NCI-H524 treated with DMSO at 0.1 percent for 48 hours (cell line): ENCODE results near the gene CCM2.
"Not testable (repeated sequence)": the region's sequence is repeated elsewhere in the genome, so short reads cannot be mapped to it uniquely, and the experiment has no call there.

Source experiments
- DNase-seq: peaks from one replicate; lab custom pipeline; 2025; lab: John Stamatoyannopoulos, UW

The CCM2 gene

DNA sequence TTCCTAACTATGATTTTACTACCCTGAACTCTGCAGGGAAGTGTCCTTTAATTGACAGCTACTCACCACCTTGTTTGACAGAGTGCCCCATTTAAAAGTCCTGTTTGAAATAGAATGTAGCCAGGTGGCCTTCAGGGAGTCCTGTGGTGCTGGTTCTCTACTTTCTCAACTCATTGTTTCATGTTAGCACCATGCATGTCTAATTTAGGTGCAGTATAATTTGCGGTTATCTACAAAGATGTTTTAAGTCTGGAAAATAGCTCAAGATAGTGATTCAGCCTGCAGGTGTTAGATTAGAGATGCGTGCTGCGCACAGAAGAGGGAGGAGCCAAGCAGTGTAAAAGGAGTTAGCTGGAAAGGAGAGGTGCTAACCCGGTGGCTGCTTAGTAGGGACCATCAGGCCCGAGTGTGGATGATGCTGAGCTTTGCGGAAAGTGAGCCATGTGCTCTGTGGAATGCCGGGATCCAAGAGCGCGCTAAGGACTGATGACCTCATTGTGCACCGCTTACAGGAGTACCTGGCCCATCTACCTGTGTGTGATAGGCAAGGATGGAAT is 1.2 kb downstream of the CCM2 start:
- no peak for DNase-seq

DNA sequence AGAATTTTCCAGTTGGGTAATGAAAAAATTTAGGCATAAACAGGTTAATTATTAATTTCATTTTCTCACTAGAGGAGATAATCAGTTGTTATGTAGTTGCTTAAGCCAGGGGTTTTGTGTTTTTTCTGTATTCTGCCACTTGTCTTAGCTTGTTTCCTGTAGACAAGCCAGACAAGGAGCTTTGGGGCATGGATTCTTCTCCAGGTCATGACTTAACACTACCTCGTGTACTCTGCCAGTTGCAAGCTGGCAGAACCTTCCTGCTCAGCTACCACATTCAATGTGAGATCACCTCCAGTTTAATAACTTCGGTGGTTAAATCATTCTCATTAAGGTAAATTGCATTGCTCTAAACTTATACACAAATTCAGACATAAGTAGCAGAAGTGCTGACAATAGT is 1.8 kb downstream of the CCM2 start:
- no peak for DNase-seq

DNA sequence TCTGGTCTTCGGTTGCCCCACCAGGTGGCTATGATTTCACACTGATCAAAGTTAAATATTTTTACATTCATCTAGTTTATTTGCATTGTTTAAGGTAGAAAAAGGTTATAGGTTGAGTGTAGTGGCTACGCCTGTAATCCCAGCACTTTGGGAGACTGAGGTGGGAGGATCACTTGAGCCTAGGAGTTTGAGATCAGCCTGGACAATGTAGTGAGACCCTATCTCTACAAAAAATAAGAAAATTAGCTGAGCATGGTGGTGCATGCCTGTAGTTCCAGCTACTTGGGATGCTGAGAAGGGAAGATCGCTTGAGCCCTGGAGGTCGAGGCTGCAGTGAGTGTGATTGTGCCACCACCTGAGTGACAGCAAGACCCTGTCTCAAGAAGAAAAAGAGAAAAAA is 3.8 kb downstream of the CCM2 start:
- DNase-seq = no peak

DNA sequence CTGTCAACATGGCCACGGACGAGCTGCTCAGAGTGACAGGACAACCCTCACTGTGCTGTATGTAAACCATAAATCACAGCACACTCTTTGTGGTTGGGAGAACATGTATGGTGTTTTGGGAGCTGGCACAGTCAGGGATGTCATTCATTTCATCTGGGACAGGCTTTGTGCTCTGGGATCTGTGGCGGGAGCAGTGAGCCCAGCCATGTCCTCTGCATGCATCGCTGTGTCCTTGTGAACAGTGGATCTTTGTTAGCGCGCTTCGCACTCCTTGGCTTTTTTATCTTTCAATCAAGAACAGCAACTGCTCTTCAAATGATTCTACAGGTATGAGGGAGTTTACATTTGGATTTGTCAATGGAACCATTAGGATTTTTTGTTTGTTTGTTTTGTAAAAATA is 7.1 kb downstream of the CCM2 start:
- no peak for DNase-seq

DNA sequence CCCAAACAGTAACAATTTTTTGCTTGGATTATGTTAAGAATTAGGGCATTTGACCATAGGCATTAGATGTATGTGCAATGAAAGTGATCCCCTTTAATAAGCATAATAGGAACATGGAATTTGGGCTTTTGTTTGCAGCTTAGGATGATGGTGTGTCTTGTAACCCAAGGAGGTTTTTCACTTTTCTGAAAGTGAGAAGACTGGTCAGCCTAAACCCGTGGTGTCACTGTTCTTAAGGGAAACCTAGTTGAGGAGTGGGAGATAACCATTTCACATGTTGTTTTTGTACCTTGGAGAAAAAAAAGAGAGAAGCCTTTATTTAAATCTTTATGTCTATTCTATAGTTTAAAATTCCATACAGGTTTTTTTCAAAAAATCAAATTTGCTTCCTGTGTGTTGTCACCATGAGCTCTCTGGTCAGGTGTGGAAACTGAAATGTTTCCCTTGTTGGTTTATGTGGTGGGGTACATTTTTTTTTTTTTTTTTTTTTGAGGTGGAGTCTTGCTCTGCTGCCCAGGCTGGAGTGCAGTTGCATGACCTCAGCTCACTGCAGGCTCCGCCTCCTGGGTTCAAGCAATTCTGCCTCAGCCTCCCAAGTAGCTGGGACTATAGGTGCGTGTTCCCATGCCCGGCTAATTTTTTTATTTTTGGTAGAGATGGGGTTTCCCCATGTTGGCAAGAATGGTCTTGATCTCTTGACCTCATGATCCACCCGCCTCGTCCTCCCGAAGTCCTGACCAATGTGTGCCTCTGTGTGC is 7.7 kb downstream of the CCM2 start:
- DNase-seq = no peak

DNA sequence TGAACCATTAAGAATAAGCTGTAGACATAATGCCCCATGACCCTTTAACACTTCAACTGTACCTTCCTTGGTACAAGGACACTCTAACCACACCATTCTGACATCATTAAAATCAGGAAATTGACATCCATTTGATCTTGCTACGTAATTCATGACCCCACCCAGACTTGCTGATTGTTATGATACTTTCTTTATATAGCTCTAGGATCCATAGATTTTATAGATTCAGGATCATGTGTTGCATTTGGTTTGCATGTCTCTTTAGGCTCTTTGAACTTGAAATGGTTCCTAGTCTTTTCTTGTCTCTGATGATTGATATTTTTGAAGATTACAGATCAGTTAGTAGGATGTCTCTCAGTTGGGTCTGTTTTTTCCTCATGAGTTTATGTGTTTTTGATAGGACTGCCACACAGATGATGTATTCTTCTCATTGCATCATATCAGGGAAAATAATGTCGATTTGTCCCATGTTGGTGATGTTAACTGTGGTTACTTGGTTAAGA is 13.5 kb downstream of the CCM2 start:
- no peak for DNase-seq

DNA sequence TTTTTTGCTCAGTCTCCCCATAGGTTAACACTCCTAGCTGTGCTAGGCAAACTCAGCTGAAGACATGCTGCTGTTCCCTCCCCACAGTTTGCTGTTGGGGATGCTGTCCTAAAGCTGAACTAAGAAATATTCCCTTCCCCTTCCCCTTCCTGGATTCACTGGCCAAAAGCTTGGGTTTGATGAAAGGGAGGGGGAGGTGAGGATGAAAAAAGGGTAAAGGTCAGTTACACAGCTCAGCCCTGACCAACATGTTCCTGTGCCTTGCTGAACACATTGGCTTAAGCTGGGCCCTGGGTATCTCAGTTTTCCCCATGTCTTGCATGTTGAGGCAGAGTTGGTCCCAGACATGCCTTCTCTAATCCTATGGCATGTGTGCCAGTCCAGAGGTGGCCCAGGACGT is 15.3 kb downstream of the CCM2 start:
- no peak for DNase-seq

DNA sequence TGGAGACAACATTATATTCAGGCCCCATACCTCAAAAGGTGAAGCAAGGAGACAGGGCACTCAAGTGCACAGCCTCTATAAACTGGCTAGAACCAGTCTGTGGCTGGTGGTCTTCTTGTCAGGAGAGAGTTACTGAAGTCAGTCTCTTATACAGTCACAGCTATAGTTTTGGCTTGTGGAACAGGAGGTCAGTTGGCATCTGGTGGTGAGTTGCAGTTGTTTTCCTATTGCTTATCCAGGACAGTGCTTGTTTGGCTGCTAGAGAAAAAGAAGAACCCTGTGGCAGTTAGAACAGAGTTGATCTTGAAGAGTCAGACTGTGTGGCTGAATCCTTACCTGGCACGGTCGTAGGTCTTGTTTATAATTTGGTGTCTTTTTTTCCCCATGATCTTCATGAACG is 17.3 kb downstream of the CCM2 start:
- DNase-seq = no peak

DNA sequence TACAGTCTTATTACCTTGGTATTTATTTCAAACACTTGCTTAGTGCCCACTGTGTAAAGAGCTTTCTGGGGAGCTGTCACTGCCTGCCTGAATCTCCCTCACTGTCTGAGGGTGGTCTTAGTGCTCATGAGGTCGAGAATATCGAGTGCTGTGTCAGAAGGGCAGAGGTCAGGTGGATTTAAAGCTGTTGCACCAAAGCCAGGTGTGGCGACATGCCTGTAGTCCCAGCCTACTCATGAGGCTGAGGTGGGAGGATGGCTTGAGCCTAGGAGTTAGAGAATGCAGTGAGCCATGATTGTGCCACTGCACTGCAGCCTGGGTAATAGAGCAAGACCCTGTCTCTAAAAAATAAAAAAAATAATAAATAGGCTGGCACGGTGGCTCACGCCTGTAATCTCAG is 20.9 kb downstream of the CCM2 start:
- DNase-seq = no peak

DNA sequence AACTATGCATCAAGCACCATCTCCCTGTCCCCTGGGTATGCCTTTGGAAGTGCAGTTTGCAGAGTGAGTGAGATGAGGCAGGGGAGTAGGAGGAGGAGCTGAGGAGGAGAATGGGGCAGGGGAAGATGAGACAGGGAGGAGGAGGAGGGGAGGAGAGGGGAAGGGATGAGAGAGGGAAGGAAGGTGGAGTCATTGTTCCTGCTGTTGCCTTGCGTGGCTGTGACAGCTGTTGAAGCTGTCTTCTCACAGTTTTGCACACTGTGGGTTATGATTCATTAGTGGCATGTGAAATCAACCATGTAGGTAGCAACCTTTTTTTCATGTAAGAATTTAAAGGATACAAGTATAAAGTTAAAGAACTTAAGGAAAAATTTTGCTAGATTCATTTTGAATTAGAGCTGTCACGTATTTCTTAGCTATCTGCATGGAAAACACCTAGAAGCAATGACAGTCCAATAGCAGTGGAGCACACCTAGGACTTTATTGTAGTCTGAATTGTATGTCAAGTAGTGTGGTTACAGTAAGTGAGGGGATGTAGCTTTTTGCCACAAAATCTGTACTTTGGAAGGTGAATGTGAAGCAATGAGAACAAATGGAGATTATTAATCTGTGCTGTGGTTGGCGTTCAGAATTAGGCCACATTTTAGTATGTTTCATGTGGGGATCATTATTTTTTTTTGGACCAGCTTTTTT is 21.7 kb downstream of the CCM2 start:
- DNase-seq = no peak

DNA sequence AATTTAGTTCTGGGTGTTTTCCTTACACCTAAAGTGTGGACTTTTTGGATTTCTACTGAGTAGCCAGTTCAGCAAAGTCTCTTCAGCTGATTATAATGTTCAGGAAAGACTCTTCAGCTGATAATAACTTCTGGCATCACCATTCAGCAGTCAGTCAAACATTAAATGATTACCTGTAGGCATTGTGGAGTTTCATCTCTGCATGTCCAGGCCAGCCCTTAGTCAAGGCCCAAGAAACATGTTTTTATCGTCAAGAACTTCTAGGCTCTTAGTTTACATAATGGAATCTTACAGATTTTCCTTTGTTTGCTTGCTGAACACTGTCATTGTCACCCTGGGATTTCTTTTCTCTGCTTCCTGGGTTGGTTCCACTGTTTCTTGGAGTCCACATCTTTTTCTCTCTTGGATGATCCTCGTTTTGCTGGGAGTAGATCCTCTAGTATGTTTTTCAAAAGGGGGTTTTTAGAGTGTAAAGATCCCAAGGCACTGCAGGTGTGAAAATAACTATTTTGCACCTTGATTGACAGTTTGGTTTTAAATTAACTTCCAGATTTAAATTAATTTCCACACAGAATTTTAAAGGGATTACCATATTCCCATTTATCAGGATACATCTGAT is 24.2 kb downstream of the CCM2 start:
- DNase-seq = no peak

DNA sequence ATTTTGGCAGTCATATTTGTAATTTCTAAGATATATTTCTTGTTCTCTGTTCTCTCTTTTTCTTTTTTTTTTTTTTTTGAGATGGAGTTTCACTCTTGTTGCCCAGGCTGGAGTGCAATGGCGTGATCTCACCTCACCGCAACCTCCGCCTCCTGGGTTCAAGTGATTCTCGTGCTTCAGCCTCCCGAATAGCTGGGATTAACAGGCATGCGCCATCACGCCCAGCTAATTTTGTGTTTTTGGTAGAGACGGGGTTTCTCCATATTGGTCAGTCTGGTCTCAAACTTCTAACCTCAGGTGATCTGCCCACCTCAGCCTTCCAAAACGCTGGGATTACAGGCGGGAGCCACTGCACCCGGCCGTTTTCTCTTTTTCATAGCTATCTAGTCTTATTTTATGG is 25.5 kb downstream of the CCM2 start:
- DNase-seq = not testable (repeated sequence)

DNA sequence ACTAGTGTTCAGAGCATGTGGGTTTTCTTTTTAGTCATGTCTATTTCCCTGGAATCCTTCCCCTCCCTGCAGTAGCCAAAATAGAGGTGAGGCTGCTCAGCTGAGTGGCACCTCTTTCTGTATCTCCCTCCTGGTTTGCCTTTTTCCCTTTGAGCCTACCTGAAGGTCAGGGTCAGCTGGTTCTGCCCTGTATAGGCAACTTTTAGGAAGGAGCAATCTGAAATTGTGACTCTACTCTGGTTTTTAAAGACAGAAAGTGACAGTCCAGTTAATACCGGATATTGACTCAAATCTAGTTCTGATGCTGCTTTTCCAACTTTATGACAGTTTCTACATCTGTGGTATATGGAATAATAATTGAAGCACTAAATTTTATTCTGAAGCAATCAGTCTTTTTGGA is 26.0 kb downstream of the CCM2 start:
- DNase-seq = no peak

DNA sequence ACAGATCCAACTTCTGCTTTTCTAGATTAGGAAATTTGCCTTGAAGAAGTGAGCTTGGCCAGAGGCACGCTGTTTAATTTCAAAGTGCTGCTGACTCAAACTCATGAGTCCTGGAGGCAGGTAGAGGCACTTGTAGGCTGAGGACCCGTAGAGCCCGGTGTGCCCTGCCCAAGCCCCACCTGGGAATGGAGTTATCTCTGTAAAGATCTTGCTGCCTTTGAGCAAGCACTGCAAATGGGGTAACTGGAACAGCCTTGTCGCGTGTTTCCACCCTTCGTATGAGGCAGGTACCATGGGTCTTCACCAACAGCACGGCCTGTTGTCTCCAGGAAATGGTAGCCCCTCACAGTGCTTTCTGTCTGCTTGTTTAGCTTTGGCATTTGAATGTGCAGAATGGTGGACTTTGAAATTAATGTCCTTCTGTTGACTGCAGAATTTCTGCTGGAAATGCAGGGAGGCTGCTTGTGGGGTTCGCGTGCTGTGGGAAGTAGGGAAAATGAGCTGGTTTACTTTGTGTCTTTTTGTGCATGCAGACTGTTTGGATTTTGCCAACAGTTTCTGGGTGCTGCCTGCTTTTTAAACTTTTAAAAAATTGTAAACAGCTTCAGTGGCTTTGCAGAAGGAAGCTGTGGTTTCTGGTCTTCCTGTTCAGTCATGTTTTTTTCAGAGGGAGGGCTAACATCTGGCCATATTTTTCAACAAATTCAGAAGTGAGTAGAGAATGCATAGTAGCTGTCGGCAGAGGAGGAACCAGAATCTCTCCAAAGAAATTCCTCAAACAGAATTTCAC is 27.2 kb downstream of the CCM2 start:
- no peak for DNase-seq

DNA sequence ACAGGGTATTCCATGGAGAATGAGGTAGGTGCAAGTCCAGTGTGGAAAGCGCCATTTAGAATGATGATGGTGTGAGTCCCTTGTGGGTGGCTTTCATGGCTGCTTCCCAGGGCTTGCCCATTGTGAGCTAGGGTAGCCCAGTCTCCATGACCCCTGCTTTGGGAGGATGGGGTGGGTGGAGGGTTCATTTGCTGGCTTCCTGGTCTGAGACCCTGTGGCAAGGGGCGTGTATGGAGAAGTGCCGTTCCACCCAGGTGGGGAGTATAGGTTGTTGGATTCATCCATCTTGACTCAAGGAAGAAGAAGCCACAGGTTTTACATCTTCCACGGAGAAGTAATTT is 27.7 kb downstream of the CCM2 start:
- DNase-seq = no peak

DNA sequence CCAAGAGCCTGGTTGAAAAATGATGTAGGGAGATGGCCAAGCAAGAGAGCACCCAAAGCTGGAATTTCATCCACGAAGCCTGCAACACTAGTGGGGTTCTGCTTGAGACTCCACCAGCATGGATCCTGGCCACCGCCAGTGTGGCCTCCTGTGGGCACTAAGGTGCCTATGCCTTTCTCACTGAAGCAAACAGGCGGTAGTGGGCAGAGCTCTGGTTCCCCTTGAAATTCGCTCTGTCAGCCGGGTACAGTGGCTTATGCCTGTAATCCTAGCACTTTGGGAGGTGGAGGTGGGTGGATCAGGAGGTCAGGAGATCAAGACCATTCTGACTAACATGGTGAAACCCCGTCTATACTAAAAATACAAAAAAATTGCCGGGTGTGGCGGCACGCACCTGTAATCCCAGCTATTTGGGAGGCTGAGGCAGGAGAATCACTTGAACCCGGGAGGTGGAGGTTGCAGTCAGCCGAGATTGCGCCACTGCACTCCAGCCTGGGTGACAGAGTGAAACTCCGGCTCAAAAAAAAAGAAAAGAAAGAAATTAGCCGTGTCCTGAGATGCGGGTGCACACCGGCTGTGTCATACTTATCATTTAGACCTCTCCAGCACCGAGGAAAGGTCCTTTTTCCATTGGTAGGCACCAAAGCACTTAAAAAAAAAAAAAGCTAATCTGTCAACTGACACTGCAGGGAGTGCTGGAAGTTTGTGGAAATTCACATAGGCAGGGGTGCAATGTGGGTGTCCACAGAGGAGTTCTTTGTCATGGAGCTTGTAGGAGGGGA is 28.3 kb downstream of the CCM2 start:
- no peak for DNase-seq

DNA sequence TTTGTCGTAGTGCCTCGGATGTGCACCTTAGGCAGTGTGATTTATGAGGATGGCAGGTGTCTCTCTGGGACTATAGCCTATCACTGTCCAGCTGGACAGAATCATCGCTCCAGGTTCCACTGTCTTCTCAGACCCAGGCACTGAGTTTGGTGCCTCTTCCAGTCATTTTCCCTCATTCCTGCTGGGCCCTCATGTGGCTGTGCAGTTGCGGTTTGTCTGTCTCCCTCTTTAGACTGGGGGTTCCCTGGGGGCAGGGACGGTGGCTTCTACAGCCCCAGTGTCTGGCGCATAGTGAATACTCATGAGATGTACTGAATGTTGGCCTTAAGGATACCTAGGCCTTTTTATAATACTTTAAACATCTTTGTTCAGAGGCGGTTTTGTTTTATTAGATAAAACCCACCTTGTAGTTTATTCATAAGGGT is 28.9 kb downstream of the CCM2 start:
- DNase-seq = no peak

DNA sequence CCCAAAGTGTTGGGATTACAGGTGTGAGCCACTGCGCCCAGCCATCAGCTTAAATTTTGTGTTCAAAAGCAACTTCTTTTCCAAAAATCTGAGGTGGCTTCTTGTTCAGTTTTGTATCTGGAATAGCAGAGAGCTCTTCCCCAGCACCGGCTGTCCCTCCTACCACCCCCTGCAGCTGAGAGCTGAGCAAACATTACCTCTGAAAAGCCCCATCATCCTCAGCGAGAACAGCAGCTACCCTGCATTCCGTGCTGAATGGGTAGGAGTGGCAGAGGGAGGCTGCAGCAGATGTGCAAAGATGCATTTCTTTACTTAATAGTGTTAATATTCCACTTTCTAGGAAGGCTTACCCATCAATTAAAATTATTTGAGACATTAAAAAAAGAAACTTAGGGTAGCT is 31.8 kb downstream of the CCM2 start:
- DNase-seq = no peak

DNA sequence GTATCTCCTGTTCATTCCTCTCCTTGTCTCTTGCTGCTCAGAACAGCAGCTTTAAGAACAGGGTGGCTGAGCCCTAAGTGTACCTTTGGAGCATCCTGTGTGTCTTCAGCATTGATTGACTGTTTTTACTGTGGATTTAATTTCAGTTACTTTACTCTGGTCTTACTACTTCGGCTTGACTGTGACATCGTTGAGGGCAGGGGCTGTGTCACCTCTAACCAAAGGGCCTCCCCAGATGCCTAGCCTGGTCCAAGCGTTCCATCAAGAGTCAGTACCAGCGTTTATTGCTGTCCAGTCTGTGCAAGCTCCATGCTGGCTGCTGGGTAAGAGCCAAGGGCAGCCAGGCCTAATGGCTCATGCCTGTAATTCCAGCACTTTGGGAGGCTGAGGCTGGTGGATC is 32.4 kb downstream of the CCM2 start:
- DNase-seq = no peak

DNA sequence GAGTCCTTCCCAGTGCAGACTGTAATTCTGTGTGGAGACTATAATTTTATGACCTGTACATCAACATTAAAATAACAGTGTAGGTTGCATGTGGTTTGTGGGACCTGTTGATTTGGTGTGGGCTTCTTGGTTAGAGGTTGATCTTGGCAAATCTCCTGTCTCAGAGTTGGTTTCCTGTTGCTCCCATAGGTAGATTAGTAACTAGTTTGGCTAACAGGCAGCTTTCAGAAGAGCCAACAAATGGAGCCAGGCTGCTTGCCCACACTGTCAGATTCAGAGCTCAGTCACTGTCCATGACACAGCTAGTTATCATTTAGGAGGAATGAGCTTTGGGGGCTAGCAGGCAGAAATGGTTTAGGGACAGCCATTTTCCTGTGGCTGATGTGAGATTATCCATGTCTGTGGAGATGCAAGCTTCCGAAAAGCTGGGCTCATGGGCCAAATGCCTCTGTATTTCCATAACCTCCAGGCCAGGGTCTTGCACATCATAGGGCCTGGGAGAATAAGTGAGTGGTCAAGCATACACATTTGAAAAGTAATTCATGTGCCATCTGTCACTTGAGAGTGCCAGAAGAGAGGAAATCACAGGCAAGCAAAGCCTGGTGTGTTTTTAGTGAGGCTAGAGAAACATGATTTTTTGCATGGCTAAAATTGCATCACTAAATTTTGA is 33.4 kb downstream of the CCM2 start:
- no peak for DNase-seq

DNA sequence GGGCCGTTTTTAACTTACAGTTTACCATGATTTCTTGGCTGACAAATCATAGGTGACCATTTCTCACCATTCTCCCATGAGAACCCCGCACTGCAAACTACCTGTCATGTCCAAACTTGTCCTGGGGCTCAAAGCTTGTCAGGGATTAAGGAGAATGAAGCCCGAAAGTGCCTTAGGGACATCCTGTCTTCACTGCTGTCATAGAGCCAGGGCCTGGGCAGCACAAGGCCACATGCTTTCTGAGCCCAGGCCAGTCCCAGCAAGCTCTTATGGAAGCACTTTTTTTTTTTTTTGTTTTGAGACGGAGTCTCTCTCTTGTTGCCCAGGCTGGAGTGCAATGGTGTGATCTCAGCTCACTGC is 33.9 kb downstream of the CCM2 start:
- no peak for DNase-seq
